WTC11 (cell line): Measurements from ENCODE around the gene COL4A1. TPM values are rescaled to one million over a fixed set of nuclear protein-coding genes. Genes with fewer than 3 reads are reported as not detected.

Experiments
- ATAC-seq: fragments of 200-7000 bp; cut with Tn5 transposase; 2 replicates; pipeline ENCODE4 v1.10.0; 2021; ENCODE audit warnings: mild to moderate bottlenecking, moderate library complexity
- CTCF ChIA-PET: fragments of 300-600 bp; sonication (Branson Sonifier 250); formaldehyde crosslinking; loops from one replicate; lab custom pipeline; 2021; ENCODE audit warnings: antibody characterized with exemption; lab: Charles Lee
- POLR2A ChIA-PET: fragments of 350-600 bp; sonication (Branson Sonifier 250); formaldehyde crosslinking; loops from one replicate; lab custom pipeline; 2021; ENCODE audit warnings: antibody characterized with exemption; lab: Charles Lee
- DNase-seq: peaks from one replicate; pipeline ENCODE4 v3.0.0; 2021; ENCODE audit warnings: low spot score
- H3K27ac Mint-ChIP-seq: 2 replicates; pipeline ENCODE4 v1.8.0; 2021; ENCODE audit warnings: mixed read lengths
- H3K27me3 Mint-ChIP-seq: 2 replicates; pipeline ENCODE4 v1.8.0; 2021; ENCODE audit warnings: low read depth, mild to moderate bottlenecking, moderate library complexity, mixed read lengths
- H3K36me3 Mint-ChIP-seq: 2 replicates; pipeline ENCODE4 v1.8.0; 2021; ENCODE audit warnings: mixed read lengths
- H3K4me1 Mint-ChIP-seq: 2 replicates; pipeline ENCODE4 v1.8.0; 2022; ENCODE audit warnings: mixed read lengths
- H3K4me3 Mint-ChIP-seq: 2 replicates; pipeline ENCODE4 v1.8.0; 2021; ENCODE audit warnings: mild to moderate bottlenecking, moderate library complexity, mixed read lengths
- H3K9me3 Mint-ChIP-seq: 2 replicates; pipeline ENCODE4 v1.8.0; 2021; ENCODE audit warnings: mixed read lengths
- AR ChIP-seq: fragments of 250-450 bp; sonication (Bioruptor Pico); IDR thresholded peaks from 2 replicates; pipeline ENCODE4 v1.9.0; 2021; ENCODE audit warnings: mild to moderate bottlenecking
- ARID4B ChIP-seq: sonication (generic); formaldehyde crosslinking; IDR thresholded peaks from 2 replicates; pipeline ENCODE4 v1.8.0; 2023; ENCODE audit warnings: missing genetic modification reagents, mild to moderate bottlenecking, borderline replicate concordance
- ATF1 ChIP-seq: sonication (generic); formaldehyde crosslinking; IDR thresholded peaks from 2 replicates; pipeline ENCODE4 v1.8.1; 2023; ENCODE audit warnings: mild to moderate bottlenecking, moderate library complexity, missing genetic modification reagents
- ATF3 ChIP-seq: sonication (generic); formaldehyde crosslinking; conservative IDR thresholded peaks from 2 replicates; pipeline ENCODE4 v1.8.1; 2022; ENCODE audit warnings: mild to moderate bottlenecking, missing genetic modification reagents
- CDX4 ChIP-seq: fragments of 250-450 bp; sonication (Bioruptor Pico); IDR thresholded peaks from 2 replicates; pipeline ENCODE4 v1.9.0; 2021; ENCODE audit warnings: moderate library complexity, mild to moderate bottlenecking, inconsistent platforms, borderline replicate concordance
- FOXK1 ChIP-seq: sonication (generic); formaldehyde crosslinking; IDR thresholded peaks from 2 replicates; pipeline ENCODE4 v1.8.0; 2022; ENCODE audit warnings: mild to moderate bottlenecking, moderate library complexity, missing genetic modification reagents
- FOXP4 ChIP-seq: sonication (generic); formaldehyde crosslinking; IDR thresholded peaks from 2 replicates; pipeline ENCODE4 v1.8.0; 2022; ENCODE audit warnings: mild to moderate bottlenecking, missing genetic modification reagents
- JAZF1 ChIP-seq: fragments of 250-450 bp; sonication (Bioruptor Pico); IDR thresholded peaks from 2 replicates; pipeline ENCODE4 v1.9.0; 2021; ENCODE audit warnings: moderate library complexity, mild to moderate bottlenecking, inconsistent platforms
- JUN ChIP-seq: sonication (generic); formaldehyde crosslinking; IDR thresholded peaks from 2 replicates; pipeline ENCODE4 v1.8.0; 2023; ENCODE audit warnings: mild to moderate bottlenecking, missing genetic modification reagents
- MAX ChIP-seq: sonication (generic); formaldehyde crosslinking; IDR thresholded peaks from 2 replicates; pipeline ENCODE4 v1.8.0; 2022; ENCODE audit warnings: mild to moderate bottlenecking, missing genetic modification reagents
- OVOL2 ChIP-seq: fragments of 250-450 bp; sonication (Bioruptor Pico); IDR thresholded peaks from 2 replicates; pipeline ENCODE4 v1.9.0; 2021; ENCODE audit warnings: mild to moderate bottlenecking, borderline replicate concordance
- SMAD4 ChIP-seq: sonication (generic); formaldehyde crosslinking; IDR thresholded peaks from 2 replicates; pipeline ENCODE4 v1.8.0; 2022; ENCODE audit warnings: mild to moderate bottlenecking, missing genetic modification reagents
- SP1 ChIP-seq: sonication (generic); formaldehyde crosslinking; conservative IDR thresholded peaks from 2 replicates; pipeline ENCODE4 v1.8.1; 2022; ENCODE audit warnings: missing genetic modification reagents
- STAT6 ChIP-seq: sonication (generic); formaldehyde crosslinking; conservative IDR thresholded peaks from 2 replicates; pipeline ENCODE4 v1.8.1; 2023; ENCODE audit warnings: mild to moderate bottlenecking, low read depth, missing genetic modification reagents, moderate library complexity
- USF1 ChIP-seq: sonication (generic); formaldehyde crosslinking; IDR thresholded peaks from 2 replicates; pipeline ENCODE4 v1.8.0; 2022; ENCODE audit warnings: mild to moderate bottlenecking, missing genetic modification reagents
- ZBTB21 ChIP-seq: sonication (generic); formaldehyde crosslinking; IDR thresholded peaks from 2 replicates; pipeline ENCODE4 v1.8.1; 2023; ENCODE audit warnings: mild to moderate bottlenecking, missing genetic modification reagents, borderline replicate concordance
- ZNF263 ChIP-seq: sonication (generic); formaldehyde crosslinking; IDR thresholded peaks from 2 replicates; pipeline ENCODE4 v1.8.1; 2022; ENCODE audit warnings: low read depth, mild to moderate bottlenecking, moderate library complexity, missing genetic modification reagents
- ZNF317 ChIP-seq: sonication (generic); formaldehyde crosslinking; IDR thresholded peaks from 2 replicates; pipeline ENCODE4 v1.8.1; 2023; ENCODE audit warnings: low read depth, mild to moderate bottlenecking, moderate library complexity, missing genetic modification reagents, borderline replicate concordance
- ZNF396 ChIP-seq: fragments of 250-450 bp; sonication (Bioruptor Pico); IDR thresholded peaks from 2 replicates; pipeline ENCODE4 v1.8.0; 2021; ENCODE audit warnings: mild to moderate bottlenecking, moderate library complexity, borderline replicate concordance
- total RNA-seq: library from RNA; stranded (reverse); gene quantifications from 3 replicates; pipeline ENCODE4 v1.2.3, GENCODE V29; 2021

Gene COL4A1
- total RNA-seq, 1 experiment from 2014 or later: 89.6 TPM

GRCh38 chr13:110275931-110276552, 30.9 kb downstream of the COL4A1 start:
- DNase-seq (no peak), ATAC-seq (no peak)
- no peak overlapping the region for H3K4me3 Mint-ChIP-seq
- H3K4me1 Mint-ChIP-seq: peaks cover 10% of the 10 kb centered on the region
- H3K27ac Mint-ChIP-seq: no peak overlapping the region
- CTCF ChIA-PET: interaction anchor here (1.0 kb wide), 1 partner anchor 31 kb away, joined by 3 read pairs; the partner anchor contains the start of genes COL4A1 and COL4A2
- no peaks in the 10 kb centered on the region for H3K36me3 Mint-ChIP-seq
- POLR2A ChIA-PET: no interaction called here
- H3K9me3 Mint-ChIP-seq: no peaks in the 10 kb centered on the region
- TF ChIP-seq SP1 (CRISPR knock-in tag) (no peak), AR (no peak), OVOL2 (CRISPR knock-in tag) (no peak), MAX (CRISPR knock-in tag) (no peak), JAZF1 (CRISPR knock-in tag) (no peak), CDX4 (CRISPR knock-in tag) (no peak), STAT6 (CRISPR knock-in tag) (no peak), FOXP4 (no peak), SMAD4 (CRISPR knock-in tag) (no peak), ATF3 (CRISPR knock-in tag) (no peak)
- H3K27me3 Mint-ChIP-seq: no peaks in the 10 kb centered on the region

GRCh38 chr13:110274687-110275086, 32.3 kb downstream of the COL4A1 start:
- H3K27me3 Mint-ChIP-seq: no peaks in the 10 kb centered on the region
- CTCF ChIA-PET: interaction anchor here (0.6 to 1.9 kb wide), 9 partner anchors 9 to 153 kb away, joined by 3 to 9 read pairs (median 3); no protein-coding TSS in a partner anchor
- no peak for TF ChIP-seq JUN (CRISPR knock-in tag)
- TF ChIP-seq ZNF263 (CRISPR knock-in tag): no peak
- no peak for TF ChIP-seq MAX (CRISPR knock-in tag)
- no peak for TF ChIP-seq ZBTB21 (CRISPR knock-in tag)
- no peak for TF ChIP-seq USF1
- no peak for TF ChIP-seq ZNF396 (CRISPR knock-in tag)
- TF ChIP-seq ARID4B (CRISPR knock-in tag): no peak
- no peak for TF ChIP-seq ZNF317 (CRISPR knock-in tag)
- no peak for TF ChIP-seq ATF1 (CRISPR knock-in tag)
- no peak for TF ChIP-seq SP1 (CRISPR knock-in tag)
- no peak for TF ChIP-seq FOXK1 (CRISPR knock-in tag)

More at GRCh38 chr13:110274687-110275086, 32.3 kb downstream of the COL4A1 start:
- Mint-ChIP-seq H3K4me1 (peaks cover 13% of the 10 kb centered on the region), H3K36me3 (no peaks in the 10 kb centered on the region), H3K27ac (0 out of 2 replicates have a peak overlapping the region, but pooled peaks have one; percentile 5), H3K9me3 (no peaks in the 10 kb centered on the region), H3K4me3 (no peak overlapping the region)
- POLR2A ChIA-PET: no interaction called here
- no peak for DNase-seq
- peak; percentile 57 for ATAC-seq
